A549 (cell line): ENCODE results near the gene PDZD4. TPM values are rescaled to one million over a fixed set of nuclear protein-coding genes. Genes with fewer than 3 reads are reported as not detected.

Source experiments
- ATAC-seq, 2 experiments: fragments of 200-7000 bp in 1 of 2; fragments of >200 bp in 1 of 2; cut with Nextera tagmentation in 1 of 2; cut with Tn5 transposase in 1 of 2; 3 replicates each; pipeline versions ENCODE4 v1.8.0 to v1.9.1; 2018 to 2020; ENCODE audit warnings: mild to moderate bottlenecking in 1 of 2, moderate library complexity in 1 of 2
- CTCF ChIA-PET: fragments of 300-600 bp; sonication (Branson Sonifier 250); formaldehyde crosslinking; extraction: SDS; loops from one replicate; lab custom pipeline; 2021; ENCODE audit warnings: antibody characterized with exemption, inconsistent platforms; lab: Yijun Ruan, JAX
- POLR2A ChIA-PET: fragments of 350-600 bp; formaldehyde crosslinking; extraction: SDS; loops from one replicate; lab custom pipeline; 2021; ENCODE audit warnings: antibody characterized with exemption, inconsistent platforms; lab: Yijun Ruan, JAX
- DNase-seq, 2 experiments: peaks; one replicate each; pipeline versions ENCODE4 v3.0.0 to v3.0.0-alpha.2; 2011 to 2016; ENCODE audit warnings: low read depth in 1 of 2, low spot score in 1 of 2
- FAIRE-seq: peaks from 2 replicates; lab custom pipeline; 2011; peaks lifted over from hg19 to GRCh38; lab: Jason Lieb, UNC
- H3K27ac ChIP-seq, 2 experiments: fragments of >200 bp; sonication (Bioruptor Twin); formaldehyde crosslinking; 3 replicates each; pipeline ENCODE4 v1.5.1; 2016 to 2017
- H3K4me1 ChIP-seq: fragments of >200 bp; sonication (Bioruptor Twin); formaldehyde crosslinking; 3 replicates; pipeline ENCODE4 v1.6.1; 2016
- H3K4me2 ChIP-seq: fragments of >200 bp; sonication (Bioruptor Twin); formaldehyde crosslinking; 3 replicates; pipeline ENCODE4 v1.6.1; 2016
- H3K4me3 ChIP-seq: fragments of >200 bp; sonication (Bioruptor Twin); formaldehyde crosslinking; 3 replicates; pipeline ENCODE4 v1.5.1; 2016
- H3K9me3 ChIP-seq: fragments of >200 bp; sonication (Bioruptor Twin); formaldehyde crosslinking; 3 replicates; pipeline ENCODE4 v1.6.1; 2016
- BHLHE40 ChIP-seq: IDR thresholded peaks from 2 replicates; pipeline ENCODE4 v1.6.1; 2012; ENCODE audit warnings: low read depth, low read length, inconsistent platforms
- CBX8 ChIP-seq: fragments of 200-600 bp; sonication (generic); IDR thresholded peaks from 2 replicates; pipeline ENCODE4 v1.6.1; 2016
- CHD2 ChIP-seq: fragments of 150-350 bp; IDR thresholded peaks from 2 replicates; pipeline ENCODE4 v1.6.1; 2014; ENCODE audit warnings: low read length; ENCODE audit not compliant: partially characterized antibody
- CHD4 ChIP-seq: fragments of 200-600 bp; sonication (generic); IDR thresholded peaks from 2 replicates; pipeline ENCODE4 v1.6.1; 2016; ENCODE audit warnings: antibody characterized with exemption, mild to moderate bottlenecking, borderline replicate concordance
- FOXS1 ChIP-seq: fragments of 250-450 bp; sonication (Bioruptor Pico); IDR thresholded peaks from 2 replicates; pipeline ENCODE4 v1.5.0; 2020; ENCODE audit warnings: mild to moderate bottlenecking, moderate library complexity
- GATA3 ChIP-seq: IDR thresholded peaks from 2 replicates; pipeline ENCODE4 v1.6.1; 2012; ENCODE audit warnings: borderline replicate concordance
- MAFK ChIP-seq: fragments of 450-650 bp; IDR thresholded peaks from 2 replicates; pipeline ENCODE4 v1.6.1; 2014; ENCODE audit not compliant: partially characterized antibody
- MAZ ChIP-seq: fragments of 150-350 bp; IDR thresholded peaks from 2 replicates; pipeline ENCODE4 v1.6.1; 2014; ENCODE audit warnings: antibody characterized with exemption, low read depth, low read length, borderline replicate concordance
- RCOR1 ChIP-seq: fragments of 150-350 bp; IDR thresholded peaks from 2 replicates; pipeline ENCODE4 v1.6.1; 2014; ENCODE audit warnings: antibody characterized with exemption, low read length, low read depth
- RFX5 ChIP-seq: fragments of 450-650 bp; IDR thresholded peaks from 2 replicates; pipeline ENCODE4 v1.7.1; 2014; ENCODE audit warnings: antibody characterized with exemption, mild to moderate bottlenecking, moderate library complexity
- RNF2 ChIP-seq: fragments of 200-600 bp; sonication (generic); IDR thresholded peaks from 2 replicates; pipeline ENCODE4 v1.6.1; 2016; ENCODE audit warnings: low read depth, mild to moderate bottlenecking, antibody characterized with exemption, moderate library complexity, borderline replicate concordance
- ZFP36 ChIP-seq: fragments of 450-650 bp; IDR thresholded peaks from 2 replicates; pipeline ENCODE4 v1.6.1; 2014; ENCODE audit warnings: borderline replicate concordance; ENCODE audit not compliant: partially characterized antibody
- ZNF302 ChIP-seq: fragments of 250-450 bp; sonication (Bioruptor Pico); IDR thresholded peaks from 2 replicates; pipeline ENCODE4 v1.9.0; 2021; ENCODE audit warnings: inconsistent platforms, mild to moderate bottlenecking, moderate library complexity
- WGBS: methylation state at CpG from one replicate; pipeline ENCODE4 v1.1.6; 2017; ENCODE audit errors: missing lambda C conversion rate; 5-methylcytosine and 5-hydroxymethylcytosine counted together
- polyA plus RNA-seq, 4 experiments: library from polyadenylated mRNA; depleted of rRNA in 3 of 4; stranded (reverse); fragments of >200 nt; fragmentation: RNase III in 1 of 4; extraction: RNeasy Plus Mini Kit Qiagen cat#74134 plus additional on column Dnase treatment in 1 of 4; gene quantifications; 2 replicates in 3 of 4; 3 replicates in 1 of 4; pipeline ENCODE4 v1.2.3, GENCODE V29; 2011 to 2017
- TF ChIP-seq, protein P1 (sequence below): IDR thresholded peaks from 2 replicates; pipeline ENCODE4 v1.6.1; 2012
- TF ChIP-seq, protein P2 (sequence below): fragments of >200 bp; sonication (Bioruptor Twin); formaldehyde crosslinking; IDR thresholded peaks from 2 replicates; pipeline ENCODE4 v1.6.1; 2016

Gene PDZD4
- polyA plus RNA-seq, 2 of the 4 experiments (the other 2 are of a cell fraction): 1.2 to 3.0 TPM

DNA sequence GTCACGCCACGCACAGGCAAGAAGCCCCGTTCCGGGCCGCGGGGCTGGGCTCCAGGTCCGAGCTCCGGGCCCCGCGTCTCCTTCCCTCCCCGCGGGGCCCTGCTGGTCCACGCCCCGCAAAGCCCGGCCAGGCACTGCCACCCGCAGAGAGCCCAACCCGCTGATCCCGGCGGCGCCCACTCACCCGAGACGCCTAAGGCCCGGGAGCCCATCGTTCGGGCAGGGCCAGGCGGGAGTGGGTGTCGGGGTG is 870 bp downstream of the PDZD4 start:
- WGBS: 13% methylated on average over 3 of the region's 27 CpGs
- ChIA-PET CTCF (no interaction called here), POLR2A (no interaction called here)
- H3K9me3 ChIP-seq: no peaks in the 10 kb centered on the region
- no peak for DNase-seq
- no peak for FAIRE-seq
- H3K27ac ChIP-seq: peak overlapping the region in 1 of 2 experiments; percentile 82; a peak in 3 of 6 replicates
- 0 out of 3 replicates have a peak, but pooled peaks cover 8% of the 10 kb centered on the region for H3K4me1 ChIP-seq
- ATAC-seq: peak in 1 of 2 experiments; percentile 13; a peak in 1 of 6 replicates
- TF ChIP-seq RFX5: no peak
- peak; percentile 40; the same call in 1 of the 2 replicates for TF ChIP-seq RNF2
- peak overlapping the region; percentile 100 for H3K4me2 ChIP-seq
- H3K4me3 ChIP-seq: peak overlapping the region; percentile 60

DNA sequence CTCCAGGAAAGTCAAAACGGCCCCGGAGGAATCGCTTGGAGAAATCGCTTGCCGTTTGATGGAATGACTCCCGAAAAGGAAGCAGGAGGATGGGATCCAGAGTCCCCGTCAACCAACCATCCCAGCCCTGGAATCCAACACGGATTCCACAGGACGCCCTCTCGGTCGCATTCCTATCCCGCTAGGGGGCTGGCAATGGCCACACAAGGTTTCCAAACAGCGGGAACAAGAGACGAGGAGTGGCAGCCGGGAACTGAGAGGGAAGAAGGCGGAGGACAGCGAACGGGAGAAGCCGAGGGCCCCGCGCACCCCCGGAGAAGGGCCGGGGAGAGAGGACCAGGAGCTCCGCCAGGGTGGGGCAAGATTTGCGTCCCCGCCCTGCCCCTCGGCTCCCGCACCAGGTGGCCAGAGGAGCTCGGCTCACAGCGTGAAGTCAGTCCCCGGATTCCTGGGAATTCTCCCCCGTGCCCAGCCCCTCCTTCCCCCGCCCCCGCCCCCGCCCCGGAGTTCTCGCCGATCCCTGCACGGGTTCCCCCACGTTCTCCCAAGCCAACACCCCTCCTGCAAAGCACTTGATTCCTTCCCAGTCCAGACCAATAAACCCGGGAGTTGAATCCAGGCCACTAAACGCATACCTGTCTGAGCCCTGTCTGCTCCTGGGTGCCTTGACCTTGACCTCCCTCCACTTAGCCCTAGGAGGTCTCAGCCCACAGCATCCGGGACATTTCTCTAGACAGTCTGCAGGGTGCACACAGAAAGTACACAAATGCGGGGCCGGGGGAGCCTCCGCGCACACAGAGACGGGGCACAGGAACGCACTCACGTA is 1.4 kb downstream of the PDZD4 start:
- ChIA-PET CTCF (interaction anchor here (1.2 kb wide), 1 partner anchor 66 kb away, joined by 4 read pairs; no protein-coding TSS in a partner anchor), POLR2A (no interaction called here)
- FAIRE-seq (no peak), ATAC-seq (peak; percentile 32 to 69; a peak in 3 of 6 replicates), DNase-seq (peak in 1 of 2 experiments; percentile 36)
- Histone ChIP-seq H3K9me3 (no peaks in the 10 kb centered on the region), H3K4me1 (0 out of 3 replicates have a peak, but pooled peaks cover 8% of the 10 kb centered on the region), H3K27ac (peak overlapping the region in 1 of 2 experiments; percentile 82; a peak in 3 of 6 replicates), H3K4me3 (peak overlapping the region; percentile 60), H3K4me2 (peak overlapping the region; percentile 100)
- TF ChIP-seq, protein P1, sequence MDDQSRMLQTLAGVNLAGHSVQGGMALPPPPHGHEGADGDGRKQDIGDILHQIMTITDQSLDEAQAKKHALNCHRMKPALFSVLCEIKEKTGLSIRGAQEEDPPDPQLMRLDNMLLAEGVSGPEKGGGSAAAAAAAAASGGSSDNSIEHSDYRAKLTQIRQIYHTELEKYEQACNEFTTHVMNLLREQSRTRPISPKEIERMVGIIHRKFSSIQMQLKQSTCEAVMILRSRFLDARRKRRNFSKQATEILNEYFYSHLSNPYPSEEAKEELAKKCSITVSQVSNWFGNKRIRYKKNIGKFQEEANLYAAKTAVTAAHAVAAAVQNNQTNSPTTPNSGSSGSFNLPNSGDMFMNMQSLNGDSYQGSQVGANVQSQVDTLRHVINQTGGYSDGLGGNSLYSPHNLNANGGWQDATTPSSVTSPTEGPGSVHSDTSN: no peak
- TF ChIP-seq RCOR1: no peak
- 24% methylated on average over 20 of the region's 50 CpGs for WGBS

DNA sequence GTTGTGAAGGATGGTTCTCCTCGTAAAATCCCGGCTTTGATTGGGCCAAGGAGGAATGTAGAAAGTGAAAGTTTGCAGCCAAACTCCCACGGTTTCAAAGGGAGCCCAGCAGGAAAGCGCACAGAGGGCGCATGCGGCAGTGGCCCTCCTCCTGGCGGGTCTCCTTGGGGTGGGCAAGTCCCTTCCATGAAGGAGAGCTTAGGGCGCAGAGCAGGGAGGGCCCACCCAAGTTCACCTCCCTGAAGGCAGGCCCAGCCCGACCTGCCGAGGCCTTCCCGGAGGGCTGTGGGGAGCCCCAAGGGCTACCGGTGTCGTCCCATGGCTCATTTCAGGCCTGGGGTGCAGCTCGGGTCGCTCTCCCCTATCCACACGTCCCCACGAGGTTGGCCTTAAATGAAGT is 2.0 kb downstream of the PDZD4 start:
- POLR2A ChIA-PET: no interaction called here
- Histone ChIP-seq H3K27ac (no peak overlapping the region), H3K4me3 (peak overlapping the region; percentile 60; the same call in 1 of the 3 replicates), H3K4me1 (0 out of 3 replicates have a peak, but pooled peaks cover 8% of the 10 kb centered on the region), H3K4me2 (peak overlapping the region; percentile 100; the same call in 2 of the 3 replicates), H3K9me3 (no peaks in the 10 kb centered on the region)
- TF ChIP-seq GATA3 (no peak), CHD2 (no peak), ZNF302 (CRISPR knock-in tag) (no peak), CBX8 (no peak), MAFK (no peak), ZFP36 (no peak)
- TF ChIP-seq, protein P2, sequence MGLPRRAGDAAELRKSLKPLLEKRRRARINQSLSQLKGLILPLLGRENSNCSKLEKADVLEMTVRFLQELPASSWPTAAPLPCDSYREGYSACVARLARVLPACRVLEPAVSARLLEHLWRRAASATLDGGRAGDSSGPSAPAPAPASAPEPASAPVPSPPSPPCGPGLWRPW: no peak
- 90% methylated on average over 15 of the region's 17 CpGs for WGBS
- DNase-seq (no peak), FAIRE-seq (no peak), ATAC-seq (peak in 1 of 2 experiments; percentile 6; a peak in 2 of 6 replicates)
- CTCF ChIA-PET: interaction anchor here (1.2 kb wide), 1 partner anchor 65 kb away, joined by 4 read pairs; no protein-coding TSS in a partner anchor

DNA sequence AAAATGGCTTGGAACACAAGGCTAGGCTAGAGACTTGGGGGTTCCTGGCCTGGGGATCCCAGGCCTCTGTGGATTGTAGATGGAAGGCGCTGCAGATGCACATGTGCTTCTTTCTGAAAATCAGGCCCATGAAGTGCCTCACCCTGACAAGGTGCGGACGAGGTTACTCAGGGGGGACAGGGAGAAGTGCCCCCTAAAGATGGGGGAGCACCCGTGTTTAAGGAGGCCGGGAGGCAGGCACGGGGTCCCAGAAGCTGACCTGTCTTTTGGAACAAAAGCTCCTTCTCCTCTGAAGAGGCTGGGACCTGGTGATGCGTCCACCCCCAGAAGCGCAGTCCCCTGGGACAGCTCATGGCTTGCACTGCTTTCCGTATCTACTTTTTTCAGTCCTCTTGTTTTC is 2.4 kb downstream of the PDZD4 start:
- 91% methylated on average over 8 of the region's 9 CpGs for WGBS
- DNase-seq: no peak
- no peak for ATAC-seq
- Histone ChIP-seq H3K4me1 (0 out of 3 replicates have a peak, but pooled peaks cover 8% of the 10 kb centered on the region), H3K27ac (no peak overlapping the region), H3K9me3 (no peaks in the 10 kb centered on the region), H3K4me3 (no peak overlapping the region), H3K4me2 (no peak overlapping the region)
- ChIA-PET POLR2A (no interaction called here), CTCF (interaction anchor here (1.2 kb wide), 1 partner anchor 65 kb away, joined by 4 read pairs; no protein-coding TSS in a partner anchor)
- no peak for FAIRE-seq
- TF ChIP-seq CHD4 (no peak), RNF2 (no peak), MAZ (no peak), BHLHE40 (no peak), FOXS1 (CRISPR knock-in tag) (no peak)
